ENCODE measurements around the gene ABT1.

The ABT1 gene

DNA sequence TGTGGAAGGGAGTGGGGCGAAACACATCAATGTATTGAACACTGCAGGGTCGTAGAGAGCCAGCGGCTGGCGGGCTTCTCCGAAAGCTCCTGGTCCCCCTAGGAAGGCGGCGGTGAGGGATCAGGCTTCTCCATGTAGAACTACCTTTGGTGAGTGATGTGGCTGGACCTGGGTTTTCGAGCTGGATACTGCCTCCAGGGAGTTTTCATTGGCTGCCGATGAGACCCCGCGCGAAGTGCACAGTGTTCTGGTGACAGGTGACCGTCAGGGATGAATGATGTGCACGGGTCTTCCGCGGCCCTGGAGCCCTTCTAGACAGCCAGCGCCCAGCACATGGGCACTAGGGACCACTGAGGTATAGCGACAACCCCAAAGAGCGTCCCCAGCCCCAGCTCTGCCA, 16.4 kb downstream of the ABT1 start:
- H4K20me1 ChIP-seq (ENCODE audit: low read depth, low read length) = no peaks in the 10 kb centered on the region
- H2AFZ ChIP-seq (ENCODE audit: low read depth, low read length, severe bottlenecking) = no peak overlapping the region
- no peak for TF ChIP-seq EZH2phosphoT487 (conservative IDR thresholded peaks at IDR 0.05; ENCODE audit: low read length)
- TF ChIP-seq, protein P1, sequence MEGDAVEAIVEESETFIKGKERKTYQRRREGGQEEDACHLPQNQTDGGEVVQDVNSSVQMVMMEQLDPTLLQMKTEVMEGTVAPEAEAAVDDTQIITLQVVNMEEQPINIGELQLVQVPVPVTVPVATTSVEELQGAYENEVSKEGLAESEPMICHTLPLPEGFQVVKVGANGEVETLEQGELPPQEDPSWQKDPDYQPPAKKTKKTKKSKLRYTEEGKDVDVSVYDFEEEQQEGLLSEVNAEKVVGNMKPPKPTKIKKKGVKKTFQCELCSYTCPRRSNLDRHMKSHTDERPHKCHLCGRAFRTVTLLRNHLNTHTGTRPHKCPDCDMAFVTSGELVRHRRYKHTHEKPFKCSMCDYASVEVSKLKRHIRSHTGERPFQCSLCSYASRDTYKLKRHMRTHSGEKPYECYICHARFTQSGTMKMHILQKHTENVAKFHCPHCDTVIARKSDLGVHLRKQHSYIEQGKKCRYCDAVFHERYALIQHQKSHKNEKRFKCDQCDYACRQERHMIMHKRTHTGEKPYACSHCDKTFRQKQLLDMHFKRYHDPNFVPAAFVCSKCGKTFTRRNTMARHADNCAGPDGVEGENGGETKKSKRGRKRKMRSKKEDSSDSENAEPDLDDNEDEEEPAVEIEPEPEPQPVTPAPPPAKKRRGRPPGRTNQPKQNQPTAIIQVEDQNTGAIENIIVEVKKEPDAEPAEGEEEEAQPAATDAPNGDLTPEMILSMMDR (IDR thresholded peaks at IDR 0.05; ENCODE audit: insufficient read depth, low read length, poor library complexity, severe bottlenecking) = no peak
- H3K9me2 ChIP-seq (replicated peaks; ENCODE audit: insufficient read depth, low read length) = no peaks in the 10 kb centered on the region
- H3K36me3 ChIP-seq (ENCODE audit: low read length) = 0 out of 2 replicates have a peak, but pooled peaks cover 4% of the 10 kb centered on the region
- no peak overlapping the region for H3K27ac ChIP-seq (ENCODE audit: low read depth, low read length)
- H3K9me3 ChIP-seq (ENCODE audit: insufficient read depth, low read length) = no peaks in the 10 kb centered on the region
- no peaks in the 10 kb centered on the region for H3K27me3 ChIP-seq (ENCODE audit: low read length)
- H3F3A ChIP-seq (ENCODE audit: insufficient read depth) = no peaks in the 10 kb centered on the region
- H3K4me3 ChIP-seq (ENCODE audit: insufficient read depth, low read length, poor library complexity, severe bottlenecking) = no peak overlapping the region
- no peaks in the 10 kb centered on the region for H3K79me2 ChIP-seq (ENCODE audit: insufficient read depth, low read length)
- no peak overlapping the region for H3K9ac ChIP-seq (ENCODE audit: low read length)
- no peak overlapping the region for H3K4me2 ChIP-seq (ENCODE audit: low read depth, low read length, poor library complexity, severe bottlenecking)

DNA sequence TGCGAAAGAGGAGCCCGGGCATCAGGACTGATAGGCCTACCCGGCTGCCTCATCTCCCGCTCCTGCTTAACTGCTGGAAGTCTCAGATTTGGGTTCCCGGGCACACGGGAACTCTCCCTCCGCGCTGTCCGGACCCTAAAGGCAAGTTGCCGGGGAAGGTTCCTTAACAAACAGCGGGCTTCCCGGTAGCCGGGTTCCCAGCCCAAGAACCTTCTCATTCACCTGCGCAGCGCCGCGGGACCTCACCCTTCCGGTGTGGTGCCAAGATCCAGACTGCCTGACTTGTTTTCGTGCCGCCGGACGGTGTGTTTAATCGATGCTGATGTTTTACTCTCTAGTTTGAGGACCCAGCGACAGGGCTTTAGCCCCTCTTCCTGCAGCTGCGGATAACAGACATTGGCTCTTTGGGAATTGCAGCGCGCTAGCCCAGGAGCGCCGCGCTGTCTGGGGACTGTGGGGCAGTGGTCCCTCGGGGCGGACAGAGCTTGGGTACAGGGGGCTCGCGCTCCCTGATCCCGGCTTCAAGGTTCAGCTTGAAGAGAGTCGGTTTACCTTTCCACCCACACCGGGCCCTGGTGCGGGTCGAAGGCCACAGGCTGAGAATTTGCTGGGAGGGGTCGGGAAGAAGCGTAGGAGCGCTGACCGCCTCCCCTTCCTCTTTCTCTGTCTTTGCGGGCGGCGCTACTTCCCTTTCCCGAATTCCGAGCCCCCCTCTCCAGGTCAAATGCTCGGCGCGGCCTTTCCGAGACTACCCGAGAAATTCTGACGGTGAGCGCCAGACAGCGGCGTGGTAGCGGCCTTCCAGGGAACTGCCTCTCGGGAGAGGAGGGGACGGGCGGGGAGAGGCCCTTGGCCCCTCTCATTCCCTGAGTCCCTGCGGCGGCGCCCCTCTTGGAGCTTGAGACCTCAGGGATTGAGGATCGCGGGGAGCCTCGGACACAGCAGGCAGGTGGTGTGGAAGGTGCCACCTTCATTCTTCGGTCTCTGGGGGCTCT, 17.2 kb downstream of the ABT1 start:
- Histone ChIP-seq H3K9me2 (replicated peaks; ENCODE audit: insufficient read depth, low read length) (no peaks in the 10 kb centered on the region), H4K20me1 (ENCODE audit: low read depth, low read length) (no peaks in the 10 kb centered on the region), H3K4me3 (ENCODE audit: insufficient read depth, low read length, poor library complexity, severe bottlenecking) (no peak overlapping the region), H3F3A (ENCODE audit: insufficient read depth) (no peaks in the 10 kb centered on the region), H3K79me2 (ENCODE audit: insufficient read depth, low read length) (no peaks in the 10 kb centered on the region), H2AFZ (ENCODE audit: low read depth, low read length, severe bottlenecking) (no peak overlapping the region), H3K27ac (ENCODE audit: low read depth, low read length) (no peak overlapping the region), H3K9ac (ENCODE audit: low read length) (no peak overlapping the region), H3K36me3 (ENCODE audit: low read length) (0 out of 2 replicates have a peak, but pooled peaks cover 4% of the 10 kb centered on the region), H3K9me3 (ENCODE audit: insufficient read depth, low read length) (no peaks in the 10 kb centered on the region), H3K27me3 (ENCODE audit: low read length) (no peaks in the 10 kb centered on the region), H3K4me2 (ENCODE audit: low read depth, low read length, poor library complexity, severe bottlenecking) (no peak overlapping the region)
- TF ChIP-seq, protein P1 (IDR thresholded peaks at IDR 0.05; ENCODE audit: insufficient read depth, low read length, poor library complexity, severe bottlenecking) = no peak
- no peak for TF ChIP-seq EZH2phosphoT487 (conservative IDR thresholded peaks at IDR 0.05; ENCODE audit: low read length)

DNA sequence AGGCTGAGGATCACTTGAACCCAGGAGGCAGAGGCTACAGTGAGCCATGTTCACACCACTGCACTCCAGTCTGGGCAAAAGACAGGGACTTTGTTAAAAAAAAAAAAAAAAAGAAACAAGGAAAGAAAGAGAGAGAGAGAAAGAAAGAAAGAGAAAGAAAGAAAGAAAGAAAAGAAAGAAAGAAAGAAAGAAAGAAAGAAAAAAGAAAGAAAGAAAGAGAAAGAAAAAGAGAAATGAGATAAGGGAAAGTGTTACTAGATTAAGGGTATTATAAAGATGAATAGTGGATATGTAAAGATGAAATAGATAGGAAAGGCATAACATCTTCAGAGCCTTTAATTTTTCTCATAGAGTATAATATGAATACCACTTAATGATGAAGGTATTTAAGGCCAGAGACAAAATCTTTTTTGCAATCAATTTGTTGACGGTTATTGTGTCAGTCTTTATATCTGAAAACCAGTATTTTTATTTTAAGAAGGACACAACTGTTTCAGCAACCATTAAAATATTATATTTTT, 26.6 kb downstream of the ABT1 start:
- TF ChIP-seq, protein P1 (IDR thresholded peaks at IDR 0.05; ENCODE audit: insufficient read depth, low read length, poor library complexity, severe bottlenecking) = no peak
- TF ChIP-seq EZH2phosphoT487 (conservative IDR thresholded peaks at IDR 0.05; ENCODE audit: low read length) = no peak
- no peak overlapping the region for H2AFZ ChIP-seq (ENCODE audit: low read depth, low read length, severe bottlenecking)
- H3K9ac ChIP-seq (ENCODE audit: low read length) = no peak overlapping the region
- no peaks in the 10 kb centered on the region for H4K20me1 ChIP-seq (ENCODE audit: low read depth, low read length)
- peaks cover 4% of the 10 kb centered on the region; the same call in 1 of the 2 replicates for H3K9me3 ChIP-seq (ENCODE audit: insufficient read depth, low read length)
- H3K27me3 ChIP-seq (ENCODE audit: low read length) = no peaks in the 10 kb centered on the region
- no peaks in the 10 kb centered on the region for H3F3A ChIP-seq (ENCODE audit: insufficient read depth)
- no peaks in the 10 kb centered on the region for H3K36me3 ChIP-seq (ENCODE audit: low read length)
- H3K27ac ChIP-seq (ENCODE audit: low read depth, low read length) = no peak overlapping the region
- no peak overlapping the region for H3K4me2 ChIP-seq (ENCODE audit: low read depth, low read length, poor library complexity, severe bottlenecking)
- no peaks in the 10 kb centered on the region for H3K9me2 ChIP-seq (replicated peaks; ENCODE audit: insufficient read depth, low read length)
- no peak overlapping the region for H3K4me3 ChIP-seq (ENCODE audit: insufficient read depth, low read length, poor library complexity, severe bottlenecking)
- no peaks in the 10 kb centered on the region for H3K79me2 ChIP-seq (ENCODE audit: insufficient read depth, low read length)
